ENCODE data around the gene VARS2.
"Not testable (repeated sequence)": the region's sequence is repeated elsewhere in the genome, so short reads cannot be mapped to it uniquely, and the experiment has no call there.

Gene VARS2

DNA sequence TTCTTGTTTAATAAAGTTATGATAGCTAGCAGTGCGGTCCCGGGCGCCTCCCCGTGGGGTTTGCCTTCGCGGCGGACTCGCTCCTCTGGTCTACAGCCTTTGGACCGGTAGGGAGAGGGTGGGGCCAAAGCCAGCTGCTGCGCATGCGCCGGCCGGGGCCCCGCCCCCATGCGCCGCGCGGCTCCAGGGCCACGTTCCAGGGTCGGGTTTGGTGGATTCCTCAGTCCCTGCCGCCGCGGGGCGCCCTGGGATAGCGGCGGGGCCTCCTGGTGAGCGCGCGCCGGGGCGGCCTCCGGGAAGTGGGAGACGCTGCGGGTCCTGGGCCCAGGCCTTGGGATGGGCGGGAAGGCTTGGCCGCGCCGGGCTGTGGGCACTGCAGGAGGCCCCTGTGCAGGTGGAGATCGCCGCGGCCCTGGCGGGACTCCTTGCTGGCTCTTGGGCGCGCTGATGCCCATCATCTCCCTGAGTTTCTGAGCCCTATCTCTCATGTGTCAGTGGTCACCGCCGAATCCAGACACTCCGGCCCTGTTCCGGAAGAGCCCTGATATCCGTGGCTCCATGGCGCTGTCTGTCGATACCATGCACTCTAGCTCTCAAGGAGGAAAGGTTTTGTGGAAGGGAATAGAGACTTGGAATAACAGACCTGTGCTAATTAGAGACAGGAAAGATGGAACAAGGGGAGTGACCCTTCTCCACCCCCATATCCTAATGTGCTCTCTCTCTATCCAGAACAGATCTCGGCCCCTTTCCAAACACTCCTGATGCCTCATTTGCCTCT, at the start of gene VARS2:
TSS of gene VARS2 (plus strand) at position 163 of the 778 bp plus-strand sequence. CDS start at position 762, 599 bp downstream.
- DNase-seq (ENCODE audit: low read depth in 2 of 2), result peak; percentile 70 to 74

DNA sequence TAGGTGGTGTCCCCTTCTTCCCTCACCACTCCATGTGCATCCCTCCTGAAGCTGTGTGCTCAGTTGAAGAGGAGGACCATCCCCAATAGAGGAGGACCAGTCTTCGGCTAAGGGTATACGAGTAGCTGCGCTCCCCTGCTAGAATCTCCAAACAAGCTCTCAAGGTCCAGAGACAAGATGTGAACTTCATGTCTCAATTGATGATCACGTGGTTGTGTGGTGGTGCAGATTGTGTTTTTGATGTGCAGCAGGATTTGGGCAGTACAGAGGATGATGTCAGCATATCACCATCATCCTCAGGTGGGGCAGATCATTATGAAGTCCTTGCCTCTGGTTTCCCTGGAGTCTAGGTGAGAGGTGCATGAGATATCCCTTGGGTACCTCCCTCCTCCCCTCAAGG, 49.7 kb upstream of the VARS2 start:
- DNase-seq (ENCODE audit: low read depth in 2 of 2), result no peak

DNA sequence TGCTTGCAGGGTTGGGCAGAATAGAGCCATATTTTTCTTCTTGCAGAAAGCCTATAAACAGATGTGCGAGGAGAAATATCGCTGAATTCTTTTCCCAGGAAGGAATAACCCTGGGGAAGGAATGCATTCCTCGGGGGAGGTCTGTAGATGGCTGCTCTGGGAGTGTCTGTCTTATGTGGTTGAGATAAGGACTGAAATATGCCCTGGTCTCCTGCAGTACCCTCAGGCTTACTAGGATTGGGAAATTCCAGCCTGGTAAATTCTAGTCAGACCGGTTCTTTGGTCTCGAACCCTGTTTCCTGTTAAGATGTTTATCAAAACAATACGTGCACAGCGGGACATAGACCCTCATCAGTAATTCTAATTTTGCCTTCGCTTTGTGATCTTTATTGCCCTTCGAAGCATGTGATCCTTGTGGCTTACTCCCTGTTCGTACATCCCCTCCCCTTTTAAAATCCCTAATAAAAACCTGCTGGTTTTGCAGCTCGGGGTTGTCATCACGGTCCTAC, 44.7 kb upstream of the VARS2 start:
- not testable (repeated sequence) for DNase-seq (ENCODE audit: low read depth in 2 of 2)

DNA sequence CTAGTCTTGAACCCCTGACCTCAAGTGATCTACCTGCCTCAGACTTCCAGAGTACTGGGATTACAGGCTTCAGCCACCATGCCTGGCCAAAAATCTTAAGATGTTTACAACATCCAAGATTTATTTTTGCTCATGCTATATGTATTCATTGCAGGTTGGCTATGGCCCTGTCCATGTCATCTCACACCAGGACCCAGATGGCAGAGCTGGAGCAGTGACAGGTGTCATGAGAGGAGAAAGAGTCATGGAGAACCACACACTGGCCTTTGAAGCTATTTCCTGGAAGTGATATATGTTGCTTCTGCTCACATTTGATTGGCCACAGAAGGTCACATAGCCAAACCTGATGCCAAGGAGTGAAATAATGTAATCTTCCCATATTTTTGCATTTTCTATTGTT, 43.5 kb upstream of the VARS2 start:
- no peak for DNase-seq (ENCODE audit: low read depth in 2 of 2)

DNA sequence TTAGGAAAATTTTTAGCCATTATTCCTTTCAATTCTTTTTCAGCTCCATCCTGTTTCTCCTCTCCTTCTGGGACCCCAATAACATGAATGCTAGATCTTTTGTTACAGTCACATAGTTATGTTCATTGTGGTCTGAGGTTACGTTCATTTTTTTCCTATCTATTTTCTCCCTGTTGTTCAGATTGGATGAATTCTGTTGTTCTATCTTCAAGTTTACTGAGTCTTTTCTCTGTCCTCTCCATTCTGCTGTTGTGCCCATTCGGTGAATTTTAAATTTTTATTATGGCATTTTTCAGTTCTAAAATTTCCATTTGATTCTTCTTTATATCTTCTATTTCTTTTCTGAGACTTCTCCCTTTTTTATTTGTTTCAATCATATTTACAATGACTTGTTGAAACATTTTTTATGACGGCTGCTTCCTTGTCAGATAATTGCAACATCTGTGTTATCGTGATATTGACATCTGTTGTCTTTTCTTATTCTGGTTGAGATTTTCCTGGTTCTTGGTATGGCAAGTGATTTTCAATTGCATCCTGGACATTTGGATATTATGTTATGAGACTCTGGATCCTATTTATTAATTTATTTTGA, 42.4 kb upstream of the VARS2 start:
- DNase-seq (ENCODE audit: low read depth in 2 of 2), result no peak

DNA sequence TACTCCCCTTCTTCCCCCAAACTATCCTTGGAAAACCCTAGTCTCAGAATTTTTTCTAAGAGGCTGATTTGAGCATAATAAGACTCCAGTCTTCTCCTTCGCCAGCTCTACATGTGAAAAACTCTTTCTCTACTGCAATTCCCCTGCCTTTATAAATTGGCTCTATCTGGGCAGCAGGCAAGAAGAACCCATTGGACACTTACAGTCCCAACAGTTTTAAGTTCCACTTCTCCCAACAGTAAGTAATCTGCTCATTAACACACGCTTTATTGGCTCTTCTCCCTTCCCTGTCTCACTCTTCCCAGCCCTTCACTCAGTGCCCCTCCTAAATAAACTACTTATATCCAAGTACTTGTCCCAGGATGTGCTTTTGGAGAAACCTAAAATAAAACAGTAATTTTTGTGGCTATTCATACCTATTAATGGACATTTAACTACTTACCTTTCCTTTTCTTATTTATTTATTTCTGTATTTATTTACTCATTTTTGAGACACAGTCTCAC, 40.8 kb upstream of the VARS2 start:
- DNase-seq (ENCODE audit: low read depth in 2 of 2), result no peak

DNA sequence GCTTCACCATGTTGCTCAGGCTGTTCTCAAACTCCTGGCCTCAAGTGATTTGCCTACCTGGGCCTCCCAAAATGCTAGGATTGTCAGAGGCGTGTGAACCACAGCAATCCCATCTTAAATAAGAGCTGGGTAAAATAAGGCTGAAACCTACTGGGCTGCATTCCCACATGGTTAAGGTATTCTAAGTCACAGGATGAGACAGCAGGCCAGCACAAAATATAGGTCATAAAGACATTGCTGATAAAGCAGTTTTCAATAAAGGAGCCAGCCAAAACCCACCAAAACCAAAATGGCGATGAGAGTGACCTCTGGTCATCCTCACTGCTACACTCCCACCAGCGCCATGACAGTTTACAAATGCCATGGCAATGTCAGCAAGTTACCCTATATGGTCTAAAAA, 40.2 kb upstream of the VARS2 start:
- DNase-seq (ENCODE audit: low read depth in 2 of 2), result not testable (repeated sequence)

DNA sequence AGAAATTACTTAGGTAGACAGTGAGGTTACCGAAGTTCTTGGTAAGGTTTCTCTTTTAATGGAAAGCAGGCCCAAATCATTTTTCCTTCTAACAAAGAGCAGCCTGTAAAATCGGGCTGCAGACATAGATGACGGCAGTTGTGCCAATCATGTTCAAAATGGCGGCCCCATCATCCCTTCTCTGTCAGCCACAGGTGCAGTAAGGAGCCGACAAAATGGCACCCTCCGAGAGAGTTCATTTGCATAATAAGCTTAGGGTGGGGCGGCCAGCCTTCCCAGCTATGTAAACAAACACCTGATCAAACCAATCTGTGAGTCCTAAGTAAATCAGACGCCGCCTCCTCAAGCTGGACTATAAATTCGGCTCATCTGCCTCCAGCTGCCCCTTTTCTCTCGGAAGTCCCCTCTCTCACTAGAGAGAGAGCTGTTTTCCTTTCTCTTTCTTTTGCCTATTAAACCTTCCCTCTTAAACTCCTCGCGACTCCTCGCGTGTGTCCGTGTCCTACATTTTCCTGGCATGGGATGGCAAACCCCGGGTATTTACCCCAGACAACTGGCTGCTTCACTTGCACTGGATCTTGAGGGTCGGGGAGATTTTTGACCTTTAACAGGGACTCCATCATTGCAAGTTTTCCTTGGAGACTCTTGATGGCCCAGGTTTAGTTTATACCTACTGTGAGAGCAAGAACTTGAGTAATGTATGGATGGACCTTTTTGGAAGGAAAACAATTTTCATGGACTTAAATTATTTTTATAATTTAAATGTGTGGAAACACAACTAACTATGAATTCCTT, 38.6 kb upstream of the VARS2 start:
- DNase-seq (ENCODE audit: low read depth in 2 of 2), result no peak

DNA sequence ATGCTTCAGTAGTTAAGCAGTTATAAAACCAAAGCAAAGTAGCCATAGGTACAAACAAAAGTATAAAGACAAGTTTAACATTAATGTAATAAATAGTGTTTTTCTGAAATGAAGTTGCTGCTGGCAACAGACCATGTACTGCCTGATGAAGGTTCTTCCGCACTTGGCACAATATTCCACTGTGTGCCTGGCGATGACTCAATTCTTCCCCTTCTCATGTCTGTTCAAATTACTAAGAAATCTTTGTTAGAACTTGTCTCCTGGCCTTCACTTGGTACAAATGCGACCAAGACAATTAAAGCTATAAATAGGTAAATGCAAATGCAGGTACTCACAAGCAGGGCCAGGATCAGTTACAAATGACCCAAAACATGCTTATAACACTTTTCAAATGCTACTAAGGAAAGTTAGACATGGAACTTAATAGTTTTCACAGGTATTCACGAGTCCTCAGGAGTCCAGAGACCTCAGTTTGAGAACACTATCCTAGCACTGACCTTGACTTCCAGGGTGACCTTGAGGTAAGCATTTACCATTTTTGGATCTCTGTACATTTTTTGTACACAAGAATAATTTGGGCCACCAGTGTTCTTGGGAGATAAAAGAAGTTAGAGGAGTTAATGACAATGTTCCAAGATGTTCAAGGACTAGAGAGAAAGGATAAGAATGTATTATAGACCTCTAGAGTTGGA, 37.9 kb upstream of the VARS2 start:
- DNase-seq (ENCODE audit: low read depth in 2 of 2), result no peak

DNA sequence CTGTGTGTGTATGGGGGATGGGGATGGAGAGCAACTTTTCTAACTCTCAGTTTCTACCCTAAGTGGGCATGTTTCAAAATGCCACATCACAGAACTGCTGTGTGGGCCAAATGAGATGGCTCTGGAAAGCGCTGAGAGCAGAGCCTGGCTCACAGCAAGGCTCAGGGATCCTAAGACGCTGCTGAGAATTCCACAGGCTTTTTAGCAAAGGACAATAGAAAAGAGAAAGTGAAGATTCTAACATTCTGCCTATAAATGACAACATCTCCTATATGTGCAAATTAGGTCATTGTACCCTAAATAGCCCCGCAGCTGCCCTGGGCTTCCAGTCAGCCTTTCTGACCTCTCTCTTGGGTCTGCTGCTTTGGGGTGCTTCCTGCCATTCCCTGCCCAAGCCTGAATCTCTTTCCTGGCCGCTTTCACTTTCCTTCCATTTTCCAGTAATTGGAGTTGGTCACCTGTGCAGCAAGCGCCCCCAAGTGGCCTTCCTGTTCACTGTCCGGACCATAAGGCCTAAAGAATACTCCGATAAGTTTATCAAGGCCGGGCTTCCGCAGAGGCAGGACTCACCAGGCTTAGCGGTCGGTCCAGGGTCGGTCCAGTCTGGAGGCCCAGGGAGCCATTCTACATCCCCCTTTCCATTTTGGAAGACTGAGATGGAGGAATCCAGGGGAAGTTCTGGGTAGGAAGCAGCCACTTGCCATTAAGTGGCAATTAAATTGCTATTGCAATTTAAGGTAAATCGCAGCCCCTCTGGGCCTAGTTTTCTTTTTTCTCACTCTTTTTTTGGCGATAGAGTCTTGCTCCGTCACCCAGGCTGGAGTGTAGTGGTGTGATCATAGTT, 36.4 kb upstream of the VARS2 start:
- peak; percentile 34 to 63 for DNase-seq (ENCODE audit: low read depth in 2 of 2)

DNA sequence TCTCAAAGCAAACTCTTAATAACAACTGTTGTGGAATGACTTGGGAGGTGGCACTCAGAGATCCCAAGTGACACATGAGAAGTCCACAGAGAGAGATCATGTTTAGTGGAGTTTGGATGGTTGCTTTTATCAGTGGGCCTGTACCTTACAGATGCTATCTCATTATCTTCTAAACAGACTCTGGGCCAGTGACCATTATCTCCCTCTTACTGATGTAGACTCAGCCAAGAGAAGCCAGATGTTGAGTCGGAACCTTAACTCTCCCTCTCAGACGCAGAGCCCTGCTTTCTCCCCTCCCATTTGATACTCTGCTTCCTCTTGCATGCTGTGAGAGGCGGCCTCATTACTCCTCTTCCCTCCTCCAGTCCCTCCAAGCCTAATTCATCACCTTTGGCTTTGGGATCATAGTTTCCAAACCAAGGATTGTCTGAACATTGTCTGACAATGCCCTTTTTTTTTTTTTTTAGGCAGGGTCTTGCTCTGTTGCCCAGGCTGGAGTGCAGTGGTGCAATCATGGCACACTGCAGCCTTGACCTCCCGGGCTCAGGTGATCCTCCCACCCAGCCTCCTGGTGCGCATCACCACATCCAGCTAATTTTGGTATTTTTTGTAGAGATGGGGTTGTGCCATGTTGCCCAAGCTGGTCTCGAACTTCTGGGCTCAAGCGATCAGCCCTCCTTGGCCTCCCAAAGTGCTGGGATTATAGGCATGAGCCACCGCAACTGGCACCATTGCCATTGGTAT, 34.2 kb upstream of the VARS2 start:
- no peak for DNase-seq (ENCODE audit: low read depth in 2 of 2)

DNA sequence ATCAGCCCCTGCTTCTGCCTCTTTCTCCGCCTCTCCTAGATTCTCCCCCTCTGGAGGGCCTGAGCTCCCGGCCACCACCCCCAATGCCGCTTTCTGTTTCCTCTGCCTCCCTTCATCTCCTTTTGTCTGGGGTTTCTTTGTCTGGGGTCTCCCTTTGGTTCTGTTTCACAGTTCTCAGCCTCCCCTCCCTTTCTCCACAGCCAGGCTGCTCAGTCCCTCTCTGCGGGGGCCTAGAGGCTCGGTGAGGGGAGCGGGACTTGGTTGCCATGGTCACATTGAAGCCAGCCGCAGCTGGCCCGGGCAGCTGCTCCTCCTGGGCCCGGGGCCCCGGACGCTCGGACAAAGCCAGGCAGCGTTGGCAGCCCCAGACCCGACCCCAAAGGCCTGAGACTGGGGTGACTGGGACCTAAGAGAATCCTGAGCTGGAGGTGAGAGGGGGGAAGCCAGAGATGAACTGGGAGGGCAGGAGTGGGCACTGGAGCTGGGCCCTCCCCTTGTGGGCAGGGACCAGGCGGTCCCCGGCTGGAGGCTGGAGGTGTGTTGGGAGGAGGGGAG, 33.3 kb upstream of the VARS2 start:
- DNase-seq (ENCODE audit: low read depth in 2 of 2), result no peak

DNA sequence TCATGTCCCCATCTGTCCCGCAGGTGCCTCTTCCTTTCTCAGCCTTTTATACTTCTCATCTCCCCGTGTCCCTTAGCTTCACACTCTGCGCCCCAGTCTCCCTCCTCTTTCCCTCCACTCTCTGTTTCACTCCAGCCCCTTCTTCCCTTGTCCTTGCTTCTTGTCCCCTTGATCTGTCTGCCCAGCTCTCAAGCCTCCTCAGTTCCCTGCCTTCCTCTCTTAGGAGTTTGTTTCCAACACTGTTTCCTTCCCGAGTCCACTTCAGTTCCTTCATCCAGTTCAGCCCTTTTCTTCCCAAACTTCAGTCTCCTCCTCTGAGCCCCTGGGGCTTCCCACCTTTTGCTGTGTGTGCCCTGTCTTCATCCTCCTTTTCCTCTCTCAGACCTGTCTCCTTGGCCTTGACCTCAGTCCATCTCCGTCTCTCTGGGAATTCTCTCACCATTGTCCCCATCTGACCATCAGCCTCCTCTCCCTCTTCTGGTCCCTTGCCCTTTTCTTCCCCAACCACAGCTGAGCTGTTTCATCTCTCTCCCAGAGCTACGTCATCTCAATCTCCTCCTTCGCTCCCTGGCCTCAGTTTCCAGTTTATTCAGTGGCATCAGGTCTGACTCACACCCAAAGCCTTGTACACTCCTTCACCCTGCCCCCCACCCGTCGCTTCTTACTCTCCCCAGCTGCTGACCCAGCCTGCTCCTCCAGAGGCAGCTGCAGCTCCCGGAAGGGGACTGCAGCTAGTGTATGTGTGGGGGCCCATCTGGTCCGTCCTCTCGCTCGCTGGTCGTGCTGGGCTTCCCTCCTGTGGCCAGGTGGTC, 32.4 kb upstream of the VARS2 start:
- DNase-seq (ENCODE audit: low read depth in 2 of 2), result no peak

DNA sequence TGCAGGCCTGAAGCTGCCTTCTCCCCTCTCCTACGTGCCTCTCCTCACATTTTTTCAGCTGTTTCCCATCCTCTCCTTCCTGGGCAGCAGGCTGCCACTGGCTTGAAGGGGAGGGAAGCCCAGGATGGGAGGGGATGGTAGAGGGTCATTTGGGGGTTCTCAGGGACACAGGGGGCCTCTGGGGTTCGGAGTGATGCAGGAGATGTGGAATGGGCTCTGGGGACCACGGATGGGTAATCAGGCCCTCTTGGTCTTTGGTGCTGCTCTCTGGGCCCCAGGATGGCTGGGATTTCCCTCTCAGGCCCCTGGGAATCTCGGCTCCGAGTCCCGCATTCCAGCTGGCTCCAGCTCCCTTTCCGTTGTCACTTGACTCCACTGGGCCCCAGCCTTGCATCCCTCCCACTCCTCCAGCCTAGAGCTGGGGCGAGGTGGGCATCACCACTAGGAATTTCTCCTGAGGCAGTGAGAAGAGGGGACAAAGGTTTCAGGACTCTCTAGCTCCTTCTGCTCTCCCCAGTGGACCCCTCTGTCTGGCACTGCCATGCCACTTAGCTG, 31.8 kb upstream of the VARS2 start:
- DNase-seq (ENCODE audit: low read depth in 2 of 2), result no peak

DNA sequence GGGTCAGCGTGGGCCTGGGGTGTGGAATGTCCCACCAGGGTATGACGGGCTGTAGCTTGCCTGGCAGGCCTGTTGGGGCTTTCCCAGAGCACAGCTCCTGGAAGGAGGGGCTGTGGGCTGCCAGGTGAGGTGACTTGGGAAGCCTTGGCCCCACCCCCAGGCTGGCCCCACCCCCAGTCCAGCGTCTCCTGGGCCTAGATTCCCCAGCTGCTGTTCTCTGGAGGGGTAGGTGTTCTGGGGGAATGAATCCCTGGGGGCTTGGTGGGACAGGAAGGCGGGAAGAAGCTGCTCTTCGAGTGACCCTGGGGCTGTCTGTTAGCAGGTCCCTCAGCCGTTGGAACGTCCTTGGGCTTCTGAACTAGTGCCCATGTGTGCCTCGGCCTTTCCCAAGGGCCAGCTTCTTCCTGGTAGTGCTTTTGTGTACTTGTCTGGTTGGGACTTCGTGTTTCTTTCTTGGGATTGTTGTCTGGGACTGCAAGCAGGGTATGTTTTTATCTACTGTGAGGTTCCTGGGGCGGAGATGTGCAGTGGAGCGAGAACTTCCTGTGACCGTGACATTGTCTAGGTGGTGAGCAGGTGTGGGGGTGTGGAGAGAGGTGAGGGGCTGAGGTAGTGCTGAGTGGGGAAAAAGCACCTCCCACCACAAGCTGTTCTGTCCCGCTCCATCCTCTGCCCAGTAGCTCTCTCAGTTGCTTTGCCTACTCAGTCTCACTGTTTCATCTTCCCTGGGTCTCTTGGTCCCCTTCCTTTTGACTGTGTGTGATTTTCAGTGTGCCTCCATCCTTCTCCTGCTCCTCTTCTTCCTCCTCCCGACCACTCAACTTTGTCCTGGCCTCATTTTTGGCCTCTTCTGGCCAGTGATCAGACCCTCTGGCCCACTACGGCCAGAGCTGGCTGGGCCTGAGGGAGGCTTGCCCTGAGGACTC, 31.0 kb upstream of the VARS2 start:
- no peak for DNase-seq (ENCODE audit: low read depth in 2 of 2)

DNA sequence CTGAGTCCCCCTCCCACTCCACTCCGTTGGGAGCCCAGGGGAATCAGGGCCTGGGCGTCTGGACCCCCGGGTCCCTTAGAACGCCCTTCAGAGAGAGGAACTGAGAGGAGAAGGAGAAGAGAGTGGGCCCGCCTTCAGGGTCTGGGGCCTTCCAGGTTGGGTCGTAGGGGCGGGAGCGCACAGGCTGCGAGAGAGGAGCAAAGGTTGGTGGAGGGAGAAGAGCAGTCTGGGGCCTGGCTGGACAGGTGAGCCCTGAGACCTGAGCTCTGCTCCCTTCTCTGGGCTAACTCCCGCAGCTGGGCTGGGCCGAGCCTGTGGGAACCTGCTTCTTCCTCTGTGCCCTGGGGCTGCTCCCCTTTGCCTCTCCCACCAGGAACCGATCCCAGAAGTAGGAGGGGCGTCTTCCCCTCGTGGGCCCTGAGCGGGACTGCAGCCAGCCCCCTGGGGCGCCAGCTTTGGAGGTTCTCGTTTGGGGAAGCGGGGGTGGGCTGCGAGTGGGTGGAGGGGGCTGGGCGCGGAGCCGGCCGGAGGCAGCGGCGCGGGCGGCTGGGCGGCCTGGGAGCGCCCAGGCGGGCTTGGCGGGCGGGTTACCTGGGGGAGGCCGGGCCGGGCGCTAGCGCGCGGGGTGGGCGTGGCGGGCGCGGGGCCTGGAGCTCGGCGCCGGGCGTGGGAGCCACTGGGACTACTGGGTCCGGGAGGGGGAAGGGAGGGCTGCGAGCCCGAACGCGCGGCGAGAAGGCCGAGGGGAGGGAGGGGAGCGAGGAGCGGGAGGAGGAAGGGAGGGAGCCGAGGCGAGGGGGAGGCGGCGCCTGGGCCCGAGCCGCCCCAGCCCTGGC, 30.1 kb upstream of the VARS2 start, which contains the start of gene DDR1:
TSS of gene DDR1 (plus strand) at position 835 of the 836 bp plus-strand sequence. CDS start 4,211 bp downstream, outside the sequence.
- DNase-seq (ENCODE audit: low read depth in 2 of 2), result no peak
